ENCODE data around the gene CDK4.

Gene CDK4

DNA sequence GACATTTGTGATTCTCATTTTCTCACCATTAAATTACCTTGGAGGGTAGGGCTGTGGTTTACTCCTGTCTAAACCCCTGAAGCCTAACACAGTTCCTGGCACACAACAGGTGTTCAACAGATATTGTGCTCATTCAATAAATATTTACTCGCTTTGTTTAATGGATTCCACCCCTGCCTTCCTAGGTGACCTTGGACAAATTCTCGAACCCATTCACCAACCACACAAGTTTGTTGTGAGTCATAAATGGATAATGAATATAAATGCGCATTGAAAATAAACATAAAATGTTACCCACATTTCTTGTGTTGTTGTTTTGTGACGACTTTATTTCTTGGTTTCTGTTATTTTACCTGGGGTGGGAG lies 30.1 kb upstream of the CDK4 start:
- no peak for TF ChIP-seq PAX5 (IDR thresholded peaks at IDR 0.05; ENCODE audit: insufficient read depth, low read length, severe bottlenecking)
- TF ChIP-seq TAF1 (IDR thresholded peaks at IDR 0.05; ENCODE audit: low read depth, low read length) = no peak
- no peak for TF ChIP-seq POU2F2 (IDR thresholded peaks at IDR 0.05; ENCODE audit: low read depth, low read length)
- TF ChIP-seq SPI1 (IDR thresholded peaks at IDR 0.05; ENCODE audit: low read depth, low read length) = no peak
- TF ChIP-seq POLR2A (IDR thresholded peaks at IDR 0.05; ENCODE audit: low read depth, low read length) = no peak
- no peak for TF ChIP-seq POLR2AphosphoS5 (IDR thresholded peaks at IDR 0.05; ENCODE audit: low read depth, low read length)
- no peak for DNase-seq (ENCODE audit: insufficient read length, low spot score)
- FAIRE-seq = no peak

GRCh38 chr12:57781801-57782200 lies 29.7 kb upstream of the CDK4 start:
- FAIRE-seq (no peak), DNase-seq (ENCODE audit: insufficient read length, low spot score) (no peak)
- TF ChIP-seq POLR2A (IDR thresholded peaks at IDR 0.05; ENCODE audit: low read depth, low read length) (no peak), PAX5 (IDR thresholded peaks at IDR 0.05; ENCODE audit: insufficient read depth, low read length, severe bottlenecking) (no peak), POLR2AphosphoS5 (IDR thresholded peaks at IDR 0.05; ENCODE audit: low read depth, low read length) (no peak), POU2F2 (IDR thresholded peaks at IDR 0.05; ENCODE audit: low read depth, low read length) (no peak), TAF1 (IDR thresholded peaks at IDR 0.05; ENCODE audit: low read depth, low read length) (no peak), SPI1 (IDR thresholded peaks at IDR 0.05; ENCODE audit: low read depth, low read length) (no peak)

- FAIRE-seq (no peak), DNase-seq (ENCODE audit: insufficient read length, low spot score) (no peak)
- TF ChIP-seq POU2F2 (IDR thresholded peaks at IDR 0.05; ENCODE audit: low read depth, low read length) (no peak), TAF1 (IDR thresholded peaks at IDR 0.05; ENCODE audit: low read depth, low read length) (no peak), PAX5 (IDR thresholded peaks at IDR 0.05; ENCODE audit: insufficient read depth, low read length, severe bottlenecking) (no peak), POLR2AphosphoS5 (IDR thresholded peaks at IDR 0.05; ENCODE audit: low read depth, low read length) (no peak), POLR2A (IDR thresholded peaks at IDR 0.05; ENCODE audit: low read depth, low read length) (no peak), SPI1 (IDR thresholded peaks at IDR 0.05; ENCODE audit: low read depth, low read length) (no peak)
These were observed 29.1 kb upstream of the CDK4 start for GRCh38 chr12:57781244-57781643.

- DNase-seq (ENCODE audit: insufficient read length, low spot score) = no peak
- no peak for FAIRE-seq
- no peak for TF ChIP-seq SPI1 (IDR thresholded peaks at IDR 0.05; ENCODE audit: low read depth, low read length)
- no peak for TF ChIP-seq POU2F2 (IDR thresholded peaks at IDR 0.05; ENCODE audit: low read depth, low read length)
- TF ChIP-seq TAF1 (IDR thresholded peaks at IDR 0.05; ENCODE audit: low read depth, low read length) = no peak
- TF ChIP-seq POLR2AphosphoS5 (IDR thresholded peaks at IDR 0.05; ENCODE audit: low read depth, low read length) = no peak
- TF ChIP-seq POLR2A (IDR thresholded peaks at IDR 0.05; ENCODE audit: low read depth, low read length) = no peak
- TF ChIP-seq PAX5 (IDR thresholded peaks at IDR 0.05; ENCODE audit: insufficient read depth, low read length, severe bottlenecking) = no peak
These were observed 28.3 kb upstream of the CDK4 start for GRCh38 chr12:57780284-57780897.

GRCh38 chr12:57779736-57780135 lies 27.6 kb upstream of the CDK4 start:
- TF ChIP-seq PAX5 (IDR thresholded peaks at IDR 0.05; ENCODE audit: insufficient read depth, low read length, severe bottlenecking) = no peak
- TF ChIP-seq SPI1 (IDR thresholded peaks at IDR 0.05; ENCODE audit: low read depth, low read length) = no peak
- TF ChIP-seq TAF1 (IDR thresholded peaks at IDR 0.05; ENCODE audit: low read depth, low read length) = no peak
- TF ChIP-seq POLR2A (IDR thresholded peaks at IDR 0.05; ENCODE audit: low read depth, low read length) = no peak
- TF ChIP-seq POLR2AphosphoS5 (IDR thresholded peaks at IDR 0.05; ENCODE audit: low read depth, low read length) = no peak
- TF ChIP-seq POU2F2 (IDR thresholded peaks at IDR 0.05; ENCODE audit: low read depth, low read length) = no peak
- no peak for FAIRE-seq

GRCh38 chr12:57777911-57778310 lies 25.8 kb upstream of the CDK4 start:
- TF ChIP-seq POLR2AphosphoS5 (IDR thresholded peaks at IDR 0.05; ENCODE audit: low read depth, low read length) = no peak
- TF ChIP-seq PAX5 (IDR thresholded peaks at IDR 0.05; ENCODE audit: insufficient read depth, low read length, severe bottlenecking) = no peak
- no peak for TF ChIP-seq TAF1 (IDR thresholded peaks at IDR 0.05; ENCODE audit: low read depth, low read length)
- no peak for TF ChIP-seq POLR2A (IDR thresholded peaks at IDR 0.05; ENCODE audit: low read depth, low read length)
- TF ChIP-seq SPI1 (IDR thresholded peaks at IDR 0.05; ENCODE audit: low read depth, low read length) = no peak
- TF ChIP-seq POU2F2 (IDR thresholded peaks at IDR 0.05; ENCODE audit: low read depth, low read length) = no peak
- DNase-seq (ENCODE audit: insufficient read length, low spot score) = no peak
- FAIRE-seq = no peak

More at GRCh38 chr12:57779736-57780135, 27.6 kb upstream of the CDK4 start:
- DNase-seq (ENCODE audit: insufficient read length, low spot score) = no peak

- no peak for TF ChIP-seq POLR2AphosphoS5 (IDR thresholded peaks at IDR 0.05; ENCODE audit: low read depth, low read length)
- no peak for TF ChIP-seq SPI1 (IDR thresholded peaks at IDR 0.05; ENCODE audit: low read depth, low read length)
- TF ChIP-seq POLR2A (IDR thresholded peaks at IDR 0.05; ENCODE audit: low read depth, low read length) = no peak
- no peak for TF ChIP-seq PAX5 (IDR thresholded peaks at IDR 0.05; ENCODE audit: insufficient read depth, low read length, severe bottlenecking)
- no peak for TF ChIP-seq TAF1 (IDR thresholded peaks at IDR 0.05; ENCODE audit: low read depth, low read length)
- no peak for TF ChIP-seq POU2F2 (IDR thresholded peaks at IDR 0.05; ENCODE audit: low read depth, low read length)
- DNase-seq (ENCODE audit: insufficient read length, low spot score) (no peak), FAIRE-seq (no peak)
These were observed 25.3 kb upstream of the CDK4 start for GRCh38 chr12:57777367-57777766.

- DNase-seq (ENCODE audit: insufficient read length, low spot score) (no peak), FAIRE-seq (no peak)
- TF ChIP-seq TAF1 (IDR thresholded peaks at IDR 0.05; ENCODE audit: low read depth, low read length) = no peak
- TF ChIP-seq PAX5 (IDR thresholded peaks at IDR 0.05; ENCODE audit: insufficient read depth, low read length, severe bottlenecking) = no peak
- TF ChIP-seq POLR2A (IDR thresholded peaks at IDR 0.05; ENCODE audit: low read depth, low read length) = no peak
- no peak for TF ChIP-seq POU2F2 (IDR thresholded peaks at IDR 0.05; ENCODE audit: low read depth, low read length)
- no peak for TF ChIP-seq POLR2AphosphoS5 (IDR thresholded peaks at IDR 0.05; ENCODE audit: low read depth, low read length)
These were observed 24.1 kb upstream of the CDK4 start for GRCh38 chr12:57776247-57776587.

GRCh38 chr12:57775563-57776246 lies 23.6 kb upstream of the CDK4 start:
- FAIRE-seq (no peak), DNase-seq (ENCODE audit: insufficient read length, low spot score) (no peak)
- TF ChIP-seq POLR2AphosphoS5 (IDR thresholded peaks at IDR 0.05; ENCODE audit: low read depth, low read length) (no peak), TAF1 (IDR thresholded peaks at IDR 0.05; ENCODE audit: low read depth, low read length) (no peak), POLR2A (IDR thresholded peaks at IDR 0.05; ENCODE audit: low read depth, low read length) (no peak), SPI1 (IDR thresholded peaks at IDR 0.05; ENCODE audit: low read depth, low read length) (no peak), POU2F2 (IDR thresholded peaks at IDR 0.05; ENCODE audit: low read depth, low read length) (no peak), PAX5 (IDR thresholded peaks at IDR 0.05; ENCODE audit: insufficient read depth, low read length, severe bottlenecking) (no peak)
